HEK293 (cell line): Measurements from ENCODE around the gene FAM47C.

Experiments
- CTCF ChIA-PET: fragments of 350-600 bp; formaldehyde crosslinking; extraction: SDS; loops from one replicate; lab custom pipeline; 2021; ENCODE audit warnings: antibody characterized with exemption; lab: Yijun Ruan, JAX
- POLR2A ChIA-PET: fragments of 300-600 bp; formaldehyde crosslinking; extraction: SDS; loops from one replicate; lab custom pipeline; 2020; ENCODE audit warnings: antibody characterized with exemption, inconsistent platforms; lab: Yijun Ruan, JAX
- H3K27ac ChIP-seq: fragments of 200-500 bp; sonication (Bioruptor generic); 2 replicates; pipeline ENCODE4 v1.5.1; 2014; ENCODE audit warnings: low read depth, low read length, control low read depth, inconsistent platforms; ENCODE audit errors: extremely low read depth
- H3K36me3 ChIP-seq, 2 experiments: fragments of 200-500 bp in 1 of 2; sonication (Bioruptor generic) in 1 of 2; 1 replicate in 1 of 2; 2 replicates in 1 of 2; pipeline ENCODE4 v1.5.1; 2014 to 2017; ENCODE audit warnings: inconsistent platforms in 2 of 2, low read length in 2 of 2; ENCODE audit not compliant: control insufficient read depth in 2 of 2, insufficient read depth in 1 of 2
- H3K4me1 ChIP-seq: fragments of 200-500 bp; sonication (Bioruptor generic); 2 replicates; pipeline ENCODE4 v1.5.1; 2014; ENCODE audit warnings: mild to moderate bottlenecking, low read length, inconsistent platforms; ENCODE audit not compliant: control insufficient read depth, insufficient read depth
- H3K4me3 ChIP-seq: 2 replicates; pipeline ENCODE4 v1.5.1; 2011; ENCODE audit warnings: low read depth, mild to moderate bottlenecking, control low read depth, low read length, moderate library complexity
- H3K9me3 ChIP-seq: fragments of 200-500 bp; sonication (Bioruptor generic); 2 replicates; pipeline ENCODE4 v1.5.1; 2014; ENCODE audit warnings: low read depth, low read length, inconsistent platforms; ENCODE audit not compliant: control insufficient read depth, insufficient read depth
- EGR2 ChIP-seq: fragments of 450-650 bp; formaldehyde crosslinking; IDR thresholded peaks from 2 replicates; pipeline ENCODE4 v1.5.1; 2016; ENCODE audit warnings: low read depth, missing biosample characterization, missing genetic modification characterization
- KLF1 ChIP-seq: fragments of 450-650 bp; formaldehyde crosslinking; IDR thresholded peaks from 2 replicates; pipeline ENCODE4 v1.5.1; 2016; ENCODE audit warnings: missing biosample characterization, missing genetic modification characterization
- KLF10 ChIP-seq: fragments of 450-650 bp; IDR thresholded peaks from 2 replicates; pipeline ENCODE4 v1.5.1; 2018; ENCODE audit warnings: missing biosample characterization, mild to moderate bottlenecking, missing genetic modification characterization
- KLF7 ChIP-seq: fragments of 450-650 bp; formaldehyde crosslinking; IDR thresholded peaks from 2 replicates; pipeline ENCODE4 v1.5.1; 2016; ENCODE audit warnings: missing biosample characterization, missing genetic modification characterization, borderline replicate concordance
- KLF8 ChIP-seq: fragments of 450-650 bp; formaldehyde crosslinking; IDR thresholded peaks from 2 replicates; pipeline ENCODE4 v1.5.1; 2016; ENCODE audit warnings: missing biosample characterization, missing genetic modification characterization
- MZF1 ChIP-seq: fragments of 450-650 bp; formaldehyde crosslinking; IDR thresholded peaks from 2 replicates; pipeline ENCODE4 v1.5.1; 2017; ENCODE audit warnings: missing biosample characterization, missing genetic modification characterization, borderline replicate concordance
- SALL2 ChIP-seq: fragments of 450-650 bp; formaldehyde crosslinking; IDR thresholded peaks from 2 replicates; pipeline ENCODE4 v1.5.0; 2017; ENCODE audit warnings: missing biosample characterization, mild to moderate bottlenecking, missing genetic modification characterization, borderline replicate concordance
- YY1 ChIP-seq: fragments of 450-650 bp; formaldehyde crosslinking; IDR thresholded peaks from 2 replicates; pipeline ENCODE4 v1.5.1; 2018; ENCODE audit warnings: missing biosample characterization, missing genetic modification characterization
- ZBTB26 ChIP-seq: fragments of 450-650 bp; formaldehyde crosslinking; optimal IDR thresholded peaks from 2 replicates; pipeline ENCODE3; 2016; ENCODE audit warnings: missing biosample characterization, mild to moderate bottlenecking, missing genetic modification characterization
- ZNF148 ChIP-seq: fragments of 450-650 bp; formaldehyde crosslinking; IDR thresholded peaks from 2 replicates; pipeline ENCODE4 v1.5.0; 2017; ENCODE audit warnings: missing biosample characterization, missing genetic modification characterization, borderline replicate concordance
- ZNF18 ChIP-seq: fragments of 450-650 bp; formaldehyde crosslinking; IDR thresholded peaks from 2 replicates; pipeline ENCODE4 v1.5.1; 2016; ENCODE audit warnings: missing biosample characterization, missing genetic modification characterization
- ZNF211 ChIP-seq: fragments of 450-650 bp; formaldehyde crosslinking; IDR thresholded peaks from 2 replicates; pipeline ENCODE4 v1.5.1; 2016; ENCODE audit warnings: low read depth, missing biosample characterization, missing genetic modification characterization
- ZNF214 ChIP-seq: fragments of 450-650 bp; formaldehyde crosslinking; IDR thresholded peaks from 2 replicates; pipeline ENCODE4 v1.5.1; 2017; ENCODE audit warnings: missing biosample characterization, mild to moderate bottlenecking, missing genetic modification characterization, borderline replicate concordance
- ZNF223 ChIP-seq: fragments of 450-650 bp; formaldehyde crosslinking; IDR thresholded peaks from 2 replicates; pipeline ENCODE4 v1.5.1; 2016; ENCODE audit warnings: missing biosample characterization, missing genetic modification characterization
- ZNF292 ChIP-seq: fragments of 450-650 bp; formaldehyde crosslinking; IDR thresholded peaks from 2 replicates; pipeline ENCODE4 v1.5.1; 2016; ENCODE audit warnings: low read depth, missing biosample characterization, missing genetic modification characterization, borderline replicate concordance
- ZNF311 ChIP-seq: fragments of 450-650 bp; formaldehyde crosslinking; IDR thresholded peaks from 2 replicates; pipeline ENCODE4 v1.5.1; 2017; ENCODE audit warnings: missing biosample characterization, missing genetic modification characterization, borderline replicate concordance
- ZNF394 ChIP-seq: fragments of 450-650 bp; formaldehyde crosslinking; IDR thresholded peaks from 2 replicates; pipeline ENCODE4 v1.5.1; 2016; ENCODE audit warnings: missing biosample characterization, missing genetic modification characterization, mild to moderate bottlenecking, moderate library complexity, borderline replicate concordance
- ZNF48 ChIP-seq: fragments of 450-650 bp; formaldehyde crosslinking; IDR thresholded peaks from 2 replicates; pipeline ENCODE4 v1.5.1; 2016; ENCODE audit warnings: missing biosample characterization, missing genetic modification characterization
- ZNF514 ChIP-seq: fragments of 450-650 bp; formaldehyde crosslinking; IDR thresholded peaks from 2 replicates; pipeline ENCODE4 v1.5.1; 2016; ENCODE audit warnings: missing biosample characterization, missing genetic modification characterization
- ZNF544 ChIP-seq: fragments of 450-650 bp; formaldehyde crosslinking; IDR thresholded peaks from 2 replicates; pipeline ENCODE4 v1.5.0; 2017; ENCODE audit warnings: missing biosample characterization, missing genetic modification characterization
- ZNF549 ChIP-seq: fragments of 450-650 bp; IDR thresholded peaks from 2 replicates; pipeline ENCODE4 v1.5.1; 2018; ENCODE audit warnings: missing biosample characterization, missing genetic modification characterization, mild to moderate bottlenecking, inconsistent platforms, moderate library complexity
- ZNF658 ChIP-seq: fragments of 450-650 bp; formaldehyde crosslinking; IDR thresholded peaks from 2 replicates; pipeline ENCODE4; 2016; ENCODE audit warnings: missing biosample characterization, missing genetic modification characterization
- ZNF660 ChIP-seq: fragments of 450-650 bp; IDR thresholded peaks from 2 replicates; pipeline ENCODE4 v1.5.1; 2018; ENCODE audit warnings: missing biosample characterization, mild to moderate bottlenecking, missing genetic modification characterization
- ZNF704 ChIP-seq: fragments of 450-650 bp; formaldehyde crosslinking; IDR thresholded peaks from 2 replicates; pipeline ENCODE4 v1.5.1; 2016; ENCODE audit warnings: missing biosample characterization, missing genetic modification characterization
- ZNF707 ChIP-seq: fragments of 450-650 bp; formaldehyde crosslinking; IDR thresholded peaks from 2 replicates; pipeline ENCODE4 v1.5.1; 2016; ENCODE audit warnings: missing biosample characterization, missing genetic modification characterization

FAM47C gene

GRCh38 chrX:36974911-36975310, 33.3 kb upstream of the FAM47C start:
- CTCF ChIA-PET: no interaction called here
- Histone ChIP-seq H3K9me3 (no peaks in the 10 kb centered on the region), H3K4me1 (no peaks in the 10 kb centered on the region)

GRCh38 chrX:36978886-36979285, 29.3 kb upstream of the FAM47C start:
- Histone ChIP-seq H3K4me1 (no peaks in the 10 kb centered on the region), H3K36me3 (no peaks in the 10 kb centered on the region), H3K27ac (no peak overlapping the region), H3K9me3 (no peaks in the 10 kb centered on the region), H3K4me3 (no peak overlapping the region)
- CTCF ChIA-PET: no interaction called here
- TF ChIP-seq ZNF214 (no peak), ZNF48 (tag by site-specific recombination) (no peak), ZNF707 (tag by site-specific recombination) (no peak), ZNF549 (tag by site-specific recombination) (no peak), KLF1 (tag by site-specific recombination) (no peak), ZNF211 (no peak), ZNF18 (tag by site-specific recombination) (no peak)
- POLR2A ChIA-PET: no interaction called here

More at GRCh38 chrX:36974911-36975310, 33.3 kb upstream of the FAM47C start:
- Histone ChIP-seq H3K27ac (no peak overlapping the region), H3K36me3 (no peaks in the 10 kb centered on the region)
- no peak for TF ChIP-seq ZNF660 (tag by site-specific recombination)
- no peak for TF ChIP-seq EGR2 (tag by site-specific recombination)
- no peak for TF ChIP-seq ZNF658 (tag by site-specific recombination)
- TF ChIP-seq YY1 (tag by site-specific recombination): no peak
- no peak for TF ChIP-seq KLF8 (tag by site-specific recombination)
- no peak for TF ChIP-seq MZF1 (tag by site-specific recombination)
- TF ChIP-seq SALL2: no peak
- no peak for TF ChIP-seq ZNF311 (tag by site-specific recombination)
- no peak for TF ChIP-seq KLF10 (tag by site-specific recombination)
- no peak for TF ChIP-seq ZNF292 (tag by site-specific recombination)
- TF ChIP-seq ZNF18 (tag by site-specific recombination): no peak
- no peak for TF ChIP-seq ZNF514 (tag by site-specific recombination)
- TF ChIP-seq ZNF544 (tag by site-specific recombination): no peak
- no peak for TF ChIP-seq KLF7
- no peak for TF ChIP-seq ZNF223 (tag by site-specific recombination)
- TF ChIP-seq ZNF394: no peak
- TF ChIP-seq ZNF148 (tag by site-specific recombination): no peak
- no peak for TF ChIP-seq ZNF704 (tag by site-specific recombination)
- TF ChIP-seq ZBTB26 (tag by site-specific recombination): no peak
- TF ChIP-seq, all 188 proteins: peak for 0
- POLR2A ChIA-PET: no interaction called here
- no peak overlapping the region for H3K4me3 ChIP-seq
